HG03135 (cell line): ENCODE data around the gene RCAN2.
"Not testable (repeated sequence)": the region's sequence is repeated elsewhere in the genome, so short reads cannot be mapped to it uniquely, and the experiment has no call there.

Experiments
- ATAC-seq: cut with Tn5 transposase; IDR thresholded peaks from one replicate; pipeline ENCODE4 v1.9.1; 2021; ENCODE audit warnings: mild to moderate bottlenecking, moderate library complexity; ENCODE audit not compliant: unreplicated experiment

RCAN2 gene

GRCh38 chr6:46440641-46441040 lies 50.6 kb downstream of the RCAN2 start:
- ATAC-seq = no peak

DNA sequence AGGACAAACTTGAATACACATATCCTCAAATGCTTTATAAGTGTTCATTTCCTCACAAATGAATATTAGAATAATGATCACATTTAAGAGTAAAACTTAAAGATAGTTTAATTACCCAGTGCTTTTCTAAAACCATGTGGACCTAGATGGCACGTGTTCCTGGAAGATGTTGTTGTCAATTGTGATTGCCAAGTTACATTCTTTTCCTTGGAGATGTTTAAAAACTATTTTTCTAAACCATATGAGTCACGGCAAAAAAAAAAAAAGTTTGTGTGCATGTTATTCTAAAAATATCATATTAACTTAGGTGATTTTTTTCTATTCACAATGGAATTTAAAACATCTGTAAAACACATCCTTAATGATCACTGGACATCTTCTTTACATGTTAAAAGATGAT lies 51.1 kb downstream of the RCAN2 start:
- no peak for ATAC-seq

GRCh38 chr6:46438245-46438644 lies 53.0 kb downstream of the RCAN2 start:
- no peak for ATAC-seq

GRCh38 chr6:46437671-46438221 lies 53.5 kb downstream of the RCAN2 start:
- no peak for ATAC-seq

GRCh38 chr6:46422619-46423018 lies 68.6 kb downstream of the RCAN2 start:
- ATAC-seq = no peak

GRCh38 chr6:46421939-46422338 lies 69.3 kb downstream of the RCAN2 start:
- no peak for ATAC-seq

DNA sequence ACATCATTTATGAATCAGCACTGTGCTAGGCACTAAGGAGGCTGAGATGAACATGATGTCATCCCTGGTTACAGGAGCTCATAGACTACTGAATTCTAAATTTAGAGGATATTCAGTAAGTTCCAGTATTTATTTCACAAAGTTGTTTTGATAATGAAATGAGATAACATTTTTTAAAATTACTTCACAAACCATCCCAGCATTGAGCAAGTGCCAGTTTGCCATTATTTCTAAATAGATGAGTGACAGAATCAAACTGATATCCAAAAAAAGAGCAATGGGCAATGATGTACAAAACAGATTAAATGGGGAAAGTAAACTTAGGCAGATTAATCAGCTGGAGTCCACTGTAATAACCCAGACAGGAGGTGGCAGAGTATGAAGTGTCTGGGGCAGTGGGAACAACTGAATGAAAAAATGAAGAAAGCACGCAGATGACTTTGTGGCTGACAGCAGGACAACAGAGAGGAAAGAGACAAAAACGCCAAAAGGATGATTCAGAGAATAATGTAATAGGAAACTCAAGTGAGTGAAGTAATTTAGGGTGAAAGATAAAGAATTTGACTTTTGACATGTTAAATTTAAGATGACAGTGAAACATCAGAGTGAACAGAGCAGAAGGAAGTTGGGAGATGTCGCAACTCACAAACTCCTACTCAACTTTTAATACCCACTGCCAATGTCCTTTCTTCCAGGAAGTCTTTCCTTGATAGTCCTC lies 70.2 kb downstream of the RCAN2 start:
- no peak for ATAC-seq

DNA sequence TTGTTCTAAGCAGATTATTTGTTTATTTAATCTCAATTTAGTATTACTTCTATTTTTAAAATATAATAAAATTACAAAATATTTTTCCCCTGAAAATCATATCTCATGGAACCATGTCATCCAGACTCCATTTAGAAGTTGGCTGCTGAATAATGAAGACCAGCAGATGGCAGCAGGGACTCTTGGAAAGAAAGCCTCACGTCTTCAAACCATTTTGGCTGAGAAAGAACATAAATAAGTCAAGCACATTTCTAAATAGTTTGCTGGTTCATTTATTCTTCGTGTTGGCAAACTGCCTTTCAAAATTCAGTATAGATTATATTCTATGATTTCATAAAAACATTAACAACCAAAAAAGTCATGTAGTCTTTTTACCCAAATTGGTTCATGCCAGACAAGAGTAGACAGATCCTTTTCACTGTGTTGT lies 71.7 kb downstream of the RCAN2 start:
- ATAC-seq = no peak

DNA sequence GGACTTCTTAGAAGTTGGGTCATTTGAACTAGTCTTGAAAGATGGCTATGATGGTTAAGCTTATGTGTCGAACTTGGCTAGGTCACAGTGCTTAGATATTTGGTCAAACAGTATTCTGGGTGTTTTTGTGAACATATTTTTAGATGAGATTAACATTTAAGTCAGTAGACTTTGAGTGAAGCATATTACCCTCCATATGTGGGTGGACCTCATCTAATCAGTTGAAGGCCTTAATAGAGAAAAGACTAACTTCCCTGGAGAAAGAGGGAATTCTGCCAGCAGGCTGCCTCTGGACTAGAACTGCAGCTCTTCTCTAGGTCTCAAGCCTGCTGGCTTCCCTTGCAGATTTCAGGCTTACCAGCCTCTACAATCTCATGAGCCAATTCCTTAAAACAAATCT lies 76.9 kb downstream of the RCAN2 start:
- no peak for ATAC-seq

- ATAC-seq = no peak
Observed at GRCh38 chr6:46412662-46413061, 78.6 kb downstream of the RCAN2 start.

DNA sequence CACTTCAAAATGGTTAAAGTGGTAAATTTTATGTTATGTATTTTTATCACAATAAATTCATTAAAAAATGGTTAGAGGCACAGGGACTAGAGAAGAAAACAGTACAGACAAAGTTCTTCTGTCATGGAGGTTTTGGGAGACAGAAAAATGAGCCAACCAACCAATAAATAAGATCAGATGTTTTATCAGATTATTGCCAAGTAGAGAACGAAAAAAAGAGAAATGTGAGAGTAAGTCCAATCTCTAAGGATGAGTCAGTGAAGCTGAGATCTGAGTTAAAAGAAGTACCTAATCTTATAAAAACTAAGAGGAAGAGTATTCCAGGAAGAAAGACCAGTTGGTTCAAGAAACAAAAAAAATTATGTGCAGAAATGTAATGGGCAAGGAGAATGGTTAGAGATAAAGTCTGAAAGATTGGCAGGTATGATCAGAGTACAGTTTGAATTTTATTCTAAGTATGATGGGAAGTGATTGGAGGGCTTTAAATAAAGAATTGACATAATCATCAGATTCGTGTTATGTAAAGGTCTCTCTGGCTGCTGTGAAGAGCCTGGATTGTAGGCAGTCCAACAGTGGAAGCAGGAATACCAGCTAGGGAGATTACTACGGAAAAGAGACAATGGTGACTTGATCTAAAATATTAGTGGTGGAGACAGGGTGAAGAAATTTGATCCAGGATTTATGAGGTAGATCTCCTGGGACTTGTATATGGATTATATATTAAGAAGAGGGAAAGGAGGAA lies 79.6 kb downstream of the RCAN2 start:
- ATAC-seq = no peak

GRCh38 chr6:46410334-46410953 lies 80.8 kb downstream of the RCAN2 start:
- ATAC-seq = no peak

DNA sequence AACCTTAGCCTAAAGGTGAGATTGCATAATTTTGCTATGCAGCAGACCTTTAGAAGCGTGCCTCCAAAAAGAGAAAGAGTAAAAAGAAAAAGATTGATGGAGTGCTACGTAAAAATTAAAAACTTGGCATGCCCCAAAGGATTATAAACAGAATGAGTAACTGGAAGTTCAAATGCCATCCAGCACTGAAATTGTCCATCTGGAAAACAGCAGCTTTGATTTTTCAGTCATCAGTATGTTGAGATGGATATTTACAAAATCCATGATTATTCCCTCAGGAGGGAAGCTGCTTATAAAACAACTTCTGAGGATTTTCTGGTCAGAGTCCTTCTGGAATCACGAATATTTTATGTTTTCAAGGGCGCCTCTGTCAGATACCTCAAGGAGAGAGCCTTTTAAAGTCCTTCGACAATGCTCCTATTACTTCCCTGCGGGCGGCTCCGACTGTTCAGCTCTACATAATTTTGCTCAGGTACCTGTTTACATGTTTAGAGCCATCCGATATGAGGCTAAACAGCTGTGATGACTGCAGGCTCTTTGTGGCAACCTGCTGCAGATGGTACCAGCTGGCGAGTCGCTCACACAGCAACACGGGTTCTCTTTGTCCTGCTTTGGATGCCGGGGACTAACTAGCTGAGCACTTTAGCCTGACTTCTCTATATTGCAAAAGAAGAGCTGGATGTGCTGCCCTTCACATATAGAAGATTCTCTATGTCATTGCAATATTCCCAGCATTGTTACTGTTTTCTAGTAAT lies 83.3 kb downstream of the RCAN2 start:
- ATAC-seq = no peak

DNA sequence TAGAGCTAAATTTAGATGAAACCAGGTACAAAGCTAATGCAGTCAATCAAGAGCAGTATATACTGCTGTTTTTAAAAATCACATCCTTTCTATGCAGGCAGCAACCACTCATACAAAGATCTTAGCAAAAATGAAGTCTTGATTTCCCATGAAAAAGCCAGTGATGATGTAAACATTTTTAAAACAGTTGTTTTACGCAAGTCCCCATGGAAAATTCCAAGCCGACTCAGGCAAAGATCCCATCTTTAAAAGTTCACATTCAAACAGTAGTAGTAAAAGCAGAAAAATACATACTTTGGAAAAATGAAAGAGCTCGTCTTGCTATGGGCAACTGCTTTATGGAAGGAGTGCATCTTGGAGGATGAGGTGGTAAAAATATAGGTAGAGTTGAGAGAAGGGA lies 84.0 kb downstream of the RCAN2 start:
- no peak for ATAC-seq

DNA sequence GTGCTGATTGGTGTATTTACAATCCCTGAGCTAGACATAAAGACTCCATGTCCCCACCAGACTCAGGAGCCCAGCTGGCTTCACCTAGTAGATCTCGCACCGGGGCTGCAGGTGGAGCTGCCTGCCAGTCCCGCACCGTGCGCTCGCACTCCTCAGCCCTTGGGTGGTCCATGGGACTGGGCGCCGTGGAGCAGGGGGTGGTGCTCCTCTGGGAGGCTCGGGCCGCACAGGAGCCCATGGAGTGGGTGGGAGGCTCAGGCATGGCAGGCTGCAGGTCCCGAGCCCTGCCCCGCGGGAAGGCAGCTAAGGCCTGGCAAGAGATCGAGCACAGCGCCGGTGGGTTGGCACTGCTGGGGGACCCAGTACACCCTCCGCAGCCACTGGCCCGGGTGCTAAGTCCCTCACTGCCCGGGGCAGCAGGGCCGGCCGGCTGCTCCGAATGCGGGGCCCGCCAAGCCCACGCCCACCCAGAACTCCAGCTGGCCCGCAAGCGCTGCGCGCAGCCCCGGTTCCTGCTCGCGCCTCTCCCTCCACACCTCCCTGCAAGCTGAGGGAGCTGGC lies 85.5 kb downstream of the RCAN2 start:
- ATAC-seq = not testable (repeated sequence)

- ATAC-seq = no peak
Observed at GRCh38 chr6:46400898-46401297, 90.4 kb downstream of the RCAN2 start.

DNA sequence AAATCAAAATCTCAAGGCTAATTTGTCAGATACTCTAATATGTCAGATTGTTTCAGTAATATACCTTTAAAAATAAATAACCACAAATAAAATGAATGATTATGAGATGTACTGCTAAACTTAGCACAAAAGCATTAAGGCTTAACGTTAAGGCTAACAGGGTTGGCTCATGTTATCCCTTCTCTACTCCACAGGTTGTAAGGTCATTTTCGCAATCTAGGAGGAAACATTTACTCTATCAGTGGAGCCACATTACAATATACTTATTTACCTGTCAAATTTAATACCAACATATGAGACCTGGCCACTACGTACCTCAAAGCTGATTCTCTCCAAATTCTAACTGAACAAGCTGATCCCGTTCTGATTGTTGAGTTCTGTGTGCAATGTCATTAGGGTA lies 95.7 kb downstream of the RCAN2 start:
- no peak for ATAC-seq

GRCh38 chr6:46393940-46394337 lies 97.3 kb downstream of the RCAN2 start:
- ATAC-seq = no peak

GRCh38 chr6:46393161-46393939 lies 97.9 kb downstream of the RCAN2 start:
- ATAC-seq = no peak

- no peak for ATAC-seq
Observed at GRCh38 chr6:46392294-46392693, 99.0 kb downstream of the RCAN2 start.
